H1 (cell line): Measurements from ENCODE around the gene JAG1. TPM values are rescaled to one million over a fixed set of nuclear protein-coding genes. Genes with fewer than 3 reads are reported as not detected.

Experiments
- CTCF ChIA-PET: fragments of 300-600 bp; sonication (Branson Sonifier 250); formaldehyde crosslinking; loops from one replicate; lab custom pipeline; 2021; ENCODE audit not compliant: partially characterized antibody; lab: Charles Lee
- POLR2A ChIA-PET: fragments of 300-600 bp; sonication (Branson Sonifier 250); formaldehyde crosslinking; loops from one replicate; lab custom pipeline; 2021; ENCODE audit warnings: inconsistent platforms; ENCODE audit not compliant: partially characterized antibody; lab: Charles Lee
- DNase-seq, 2 experiments: peaks; one replicate each; pipeline versions ENCODE4 v3.0.0 to v3.0.0-alpha.2; 2010 to 2022; ENCODE audit warnings: low spot score in 2 of 2, low read depth in 1 of 2, mixed read lengths in 1 of 2
- FAIRE-seq: peaks from 2 replicates; lab custom pipeline; 2011; peaks lifted over from hg19 to GRCh38; lab: Jason Lieb, UNC
- H2AFZ ChIP-seq: 2 replicates; pipeline ENCODE4 v1.8.1; 2012; ENCODE audit warnings: low read length, inconsistent platforms
- H2AK5ac ChIP-seq: 2 replicates; pipeline ENCODE4 v1.6.1; 2013; ENCODE audit warnings: low read depth, low read length
- H2BK120ac ChIP-seq: replicated peaks from 2 replicates; pipeline ENCODE3; 2013; ENCODE audit warnings: low read depth, low read length, inconsistent platforms
- H2BK12ac ChIP-seq: 2 replicates; pipeline ENCODE4 v1.6.1; 2013; ENCODE audit warnings: low read depth, low read length
- H2BK15ac ChIP-seq: 2 replicates; pipeline ENCODE4 v1.6.1; 2013; ENCODE audit warnings: low read length
- H2BK20ac ChIP-seq: 2 replicates; pipeline ENCODE4 v1.6.1; 2013; ENCODE audit warnings: low read length
- H2BK5ac ChIP-seq: 2 replicates; pipeline ENCODE4 v1.6.1; 2013; ENCODE audit warnings: low read depth, low read length
- H3K14ac ChIP-seq: 2 replicates; pipeline ENCODE4 v1.6.1; 2013; ENCODE audit warnings: inconsistent platforms; ENCODE audit not compliant: insufficient read length
- H3K18ac ChIP-seq: 2 replicates; pipeline ENCODE4 v1.6.1; 2013; ENCODE audit warnings: low read length; ENCODE audit errors: extremely low read depth
- H3K23ac ChIP-seq: 2 replicates; pipeline ENCODE4 v1.6.1; 2013; ENCODE audit warnings: inconsistent platforms; ENCODE audit not compliant: insufficient read length
- H3K23me2 ChIP-seq: 2 replicates; pipeline ENCODE4 v1.6.1; 2013; ENCODE audit warnings: low read depth, low read length
- H3K27ac ChIP-seq: 2 replicates; pipeline ENCODE4 v1.6.1; 2011; ENCODE audit warnings: low read depth, low read length, inconsistent platforms
- H3K27me3 ChIP-seq, 4 experiments: replicated peaks in 1 of 4; 1 replicate in 1 of 4; 2 replicates in 3 of 4; pipeline versions ENCODE4 v1.6.1 to v1.8.1; 2011 to 2013; ENCODE audit warnings: low read length in 3 of 4, mild to moderate bottlenecking in 3 of 4, inconsistent platforms in 2 of 4, mixed read lengths in 2 of 4, moderate library complexity in 1 of 4; ENCODE audit not compliant: control insufficient read depth in 3 of 4, insufficient read depth in 3 of 4; ENCODE audit errors: extremely low read depth in 1 of 4
- H3K36me3 ChIP-seq, 4 experiments: 2 replicates each; pipeline versions ENCODE4 v1.6.1 to v1.8.1; 2011 to 2013; ENCODE audit warnings: mild to moderate bottlenecking in 4 of 4, low read length in 3 of 4, moderate library complexity in 2 of 4, control low read depth in 1 of 4, inconsistent platforms in 1 of 4; ENCODE audit not compliant: insufficient read depth in 4 of 4, control insufficient read depth in 2 of 4
- H3K4ac ChIP-seq: replicated peaks from 2 replicates; pipeline ENCODE3; 2013; ENCODE audit warnings: low read length, low read depth, mixed read lengths, inconsistent platforms; ENCODE audit not compliant: insufficient read length
- H3K4me1 ChIP-seq, 4 experiments: replicated peaks in 1 of 4; 1 replicate in 1 of 4; 2 replicates in 3 of 4; pipeline versions ENCODE4 v1.6.1 to v1.8.1; 2011 to 2013; ENCODE audit warnings: low read length in 3 of 4, inconsistent platforms in 2 of 4, mixed read lengths in 1 of 4; ENCODE audit not compliant: insufficient read depth in 4 of 4, control insufficient read depth in 3 of 4
- H3K4me2 ChIP-seq, 2 experiments: 2 replicates each; pipeline versions ENCODE4 v1.6.1 to v1.8.1; 2011 to 2013; ENCODE audit warnings: low read depth in 2 of 2, low read length in 2 of 2, control low read depth in 1 of 2, inconsistent platforms in 1 of 2, mild to moderate bottlenecking in 1 of 2; ENCODE audit not compliant: insufficient read depth in 1 of 2
- H3K4me3 ChIP-seq, 4 experiments: fragments of 200-600, 300-600 bp in 1 of 4; sonication (generic), shearing (Covaris generic), sonication (Bioruptor Twin) in 1 of 4; 2 replicates each; pipeline versions ENCODE4 v1.5.1 to v1.8.1; 2011 to 2016; ENCODE audit warnings: low read length in 4 of 4, low read depth in 3 of 4, control low read depth in 2 of 4, inconsistent platforms in 2 of 4, mild to moderate bottlenecking in 2 of 4, mixed read lengths in 1 of 4, moderate library complexity in 1 of 4; ENCODE audit not compliant: insufficient read depth in 2 of 4; ENCODE audit errors: extremely low read depth in 1 of 4
- H3K56ac ChIP-seq: replicated peaks from 2 replicates; pipeline ENCODE3; 2013; ENCODE audit warnings: low read depth, mild to moderate bottlenecking, mixed read lengths, low read length, inconsistent platforms; ENCODE audit not compliant: insufficient read length
- H3K79me1 ChIP-seq: 2 replicates; pipeline ENCODE4 v1.6.1; 2013; ENCODE audit warnings: low read depth, low read length, control low read depth
- H3K79me2 ChIP-seq, 2 experiments: 2 replicates each; pipeline versions ENCODE4 v1.6.1 to v1.8.1; 2012 to 2013; ENCODE audit warnings: low read length in 2 of 2, mild to moderate bottlenecking in 2 of 2, inconsistent platforms in 1 of 2; ENCODE audit not compliant: insufficient read depth in 2 of 2, control insufficient read depth in 1 of 2
- H3K9ac ChIP-seq, 4 experiments: replicated peaks in 1 of 4; 1 replicate in 1 of 4; 2 replicates in 3 of 4; pipeline versions ENCODE4 v1.6.1 to v1.8.1; 2011 to 2013; ENCODE audit warnings: low read depth in 3 of 4, low read length in 3 of 4, control low read depth in 2 of 4, mild to moderate bottlenecking in 2 of 4, moderate library complexity in 2 of 4, inconsistent platforms in 1 of 4; ENCODE audit errors: extremely low read depth in 1 of 4
- H3K9me3 ChIP-seq, 2 experiments: 2 replicates each; pipeline versions ENCODE4 v1.6.1 to v1.8.1; 2012 to 2013; ENCODE audit warnings: mild to moderate bottlenecking in 2 of 2, moderate library complexity in 2 of 2, control low read depth in 1 of 2, inconsistent platforms in 1 of 2, low read depth in 1 of 2, low read length in 1 of 2, mixed read lengths in 1 of 2; ENCODE audit not compliant: insufficient read depth in 2 of 2
- H4K20me1 ChIP-seq, 2 experiments: replicated peaks in 1 of 2; 2 replicates each; pipeline versions ENCODE3 to v1.8.1; 2011 to 2013; ENCODE audit warnings: inconsistent platforms in 2 of 2, low read length in 2 of 2, mild to moderate bottlenecking in 1 of 2; ENCODE audit not compliant: insufficient read depth in 2 of 2, control insufficient read depth in 1 of 2
- H4K5ac ChIP-seq: 2 replicates; pipeline ENCODE4 v1.6.1; 2013; ENCODE audit warnings: low read length, low read depth, mixed read lengths, inconsistent platforms; ENCODE audit not compliant: insufficient read length
- H4K8ac ChIP-seq: 2 replicates; pipeline ENCODE4 v1.8.0; 2013; ENCODE audit warnings: mild to moderate bottlenecking, moderate library complexity, low read length, inconsistent platforms; ENCODE audit not compliant: insufficient read depth; ENCODE audit errors: extremely low read depth
- H4K91ac ChIP-seq: replicated peaks from 2 replicates; pipeline ENCODE3; 2013; ENCODE audit warnings: low read length, mixed read lengths, inconsistent platforms; ENCODE audit not compliant: insufficient read length
- CBX8 ChIP-seq: fragments of 300-800, 300-1000 bp; sonication (generic); IDR thresholded peaks from 2 replicates; pipeline ENCODE4 v1.7.1; 2016; ENCODE audit warnings: low read depth, low read length, borderline replicate concordance
- CEBPB ChIP-seq: IDR thresholded peaks from 2 replicates; pipeline ENCODE4 v1.6.1; 2012; ENCODE audit warnings: low read depth, low read length
- EGR1 ChIP-seq: IDR thresholded peaks from 2 replicates; pipeline ENCODE4 v1.6.1; 2011; ENCODE audit warnings: low read depth, low read length, borderline replicate concordance
- FOSL1 ChIP-seq: IDR thresholded peaks from 2 replicates; pipeline ENCODE4 v1.6.1; 2011; ENCODE audit warnings: mild to moderate bottlenecking, low read depth, low read length, moderate library complexity; ENCODE audit not compliant: insufficient read depth
- MAFK ChIP-seq: IDR thresholded peaks from 2 replicates; pipeline ENCODE4 v1.6.1; 2012; ENCODE audit warnings: low read depth, mild to moderate bottlenecking, improper control_type of control experiment, low read length
- PHF8 ChIP-seq: fragments of 200-600 bp; sonication (generic); conservative IDR thresholded peaks from 2 replicates; pipeline ENCODE4 v1.7.1; 2012; ENCODE audit warnings: low read depth, mild to moderate bottlenecking, inconsistent platforms, low read length, moderate library complexity
- POU5F1 ChIP-seq: IDR thresholded peaks from 2 replicates; pipeline ENCODE4 v1.6.1; 2011; ENCODE audit warnings: low read depth, mild to moderate bottlenecking, low read length, moderate library complexity
- RFX5 ChIP-seq: IDR thresholded peaks from 2 replicates; pipeline ENCODE4 v1.6.1; 2011; ENCODE audit warnings: low read depth, low read length, improper control_type of control experiment, borderline replicate concordance
- RXRA ChIP-seq: IDR thresholded peaks from 2 replicates; pipeline ENCODE4 v1.6.1; 2011; ENCODE audit warnings: low read depth, mild to moderate bottlenecking, low read length, moderate library complexity; ENCODE audit not compliant: insufficient read depth
- SP2 ChIP-seq: IDR thresholded peaks from 2 replicates; pipeline ENCODE4 v1.6.1; 2012; ENCODE audit warnings: mild to moderate bottlenecking, low read length, inconsistent platforms
- SRF ChIP-seq: IDR thresholded peaks from 2 replicates; pipeline ENCODE4 v1.6.1; 2011; ENCODE audit warnings: mild to moderate bottlenecking, low read depth, low read length, moderate library complexity
- TBP ChIP-seq: IDR thresholded peaks from 2 replicates; pipeline ENCODE4 v1.6.1; 2011; ENCODE audit warnings: low read depth, low read length, improper control_type of control experiment
- USF2 ChIP-seq: IDR thresholded peaks from 2 replicates; pipeline ENCODE4 v1.6.1; 2011; ENCODE audit warnings: low read length, improper control_type of control experiment
- YY1 ChIP-seq: IDR thresholded peaks from 2 replicates; pipeline ENCODE4 v1.6.1; 2011; ENCODE audit warnings: low read depth, mild to moderate bottlenecking, low read length
- WGBS, 2 experiments: shearing (Covaris generic) in 1 of 2; methylation state at CpG; one replicate each; pipeline versions ENCODE4 v1.1.6 to v1.1.7; 2013 to 2015; ENCODE audit warnings: low lambda C conversion rate in 2 of 2, mixed read lengths in 2 of 2, inconsistent platforms in 1 of 2, low coverage in 1 of 2, missing lambda C conversion rate in 1 of 2; ENCODE audit not compliant: insufficient replicate concordance in 2 of 2, insufficient coverage in 1 of 2, insufficient read length in 1 of 2; ENCODE audit errors: extremely low coverage in 1 of 2, missing lambda C conversion rate in 1 of 2; 5-methylcytosine and 5-hydroxymethylcytosine counted together
- polyA plus RNA-seq, 7 experiments: library from polyadenylated mRNA; depleted of rRNA in 3 of 7; stranded (reverse) in 5 of 7; unstranded in 2 of 7; fragments of >200 nt in 5 of 7; fragments of 200-250 nt in 2 of 7; gene quantifications; 1 replicate in 5 of 7; 2 replicates in 1 of 7; 4 replicates in 1 of 7; pipeline versions ENCODE4 v1.2.1 to v1.2.3, GENCODE V29; 2011 to 2013; ENCODE audit warnings: missing spikeins in 2 of 7, mixed read lengths in 2 of 7
- total RNA-seq: library from RNA; stranded (reverse); fragmentation: NEBNext Ultra II Directional; extraction: Animal tissue kit (Norgen Biotek cat#: 25700); gene quantifications from 2 replicates; pipeline ENCODE4 v1.2.1, GENCODE V29; 2021

Gene JAG1
- total and polyA plus RNA-seq, 2 of the 8 experiments (the other 6 are each of a cell fraction or from before 2014, with no cell fraction given), result 13.5 to 27.3 TPM

- CTCF ChIA-PET, result interaction anchor here (0.7 to 8.4 kb wide), 3 partner anchors 15 to 544 kb away, joined by 3 to 55 read pairs (median 3); no protein-coding TSS in a partner anchor
- no peak overlapping the region for H3K14ac ChIP-seq
- H2BK15ac ChIP-seq, result no peak overlapping the region
- no peak overlapping the region for H4K91ac ChIP-seq
- no peak overlapping the region for H2AFZ ChIP-seq
- no peak overlapping the region for H3K56ac ChIP-seq
- H2BK5ac ChIP-seq, result no peak overlapping the region
- peaks cover 13 to 35% (median 27%) of the 10 kb centered on the region in 4 experiments for H3K4me1 ChIP-seq
- no peak for FAIRE-seq
- no peak overlapping the region for H2BK120ac ChIP-seq
- no peak overlapping the region for H3K4me3 ChIP-seq
- H3K4ac ChIP-seq, result no peak overlapping the region
- no peak overlapping the region for H3K27ac ChIP-seq
- no peaks in the 10 kb centered on the region for H3K9me3 ChIP-seq
- no peaks in the 10 kb centered on the region for H4K20me1 ChIP-seq
- H3K23me2 ChIP-seq, result no peaks in the 10 kb centered on the region; the same call in 1 of the 2 replicates
- H3K27me3 ChIP-seq, result no peaks in the 10 kb centered on the region; a peak in 1 of 7 replicates
- WGBS, 2 experiments, result 84% methylated on average over 5 of the region's 5 CpGs; no CpG with 5 or more reads in 1 of the 2 experiments
- DNase-seq, result no peak
- no peak overlapping the region for H4K5ac ChIP-seq
- no peak overlapping the region for H2BK12ac ChIP-seq
- POLR2A ChIA-PET, result no interaction called here
- H3K79me2 ChIP-seq, result no peaks in the 10 kb centered on the region
- no peak overlapping the region for H3K9ac ChIP-seq
- H3K36me3 ChIP-seq, result peaks cover 0 to 10% (median 3%) of the 10 kb centered on the region in 4 experiments; a peak in 3 of 8 replicates
- peaks cover 3% of the 10 kb centered on the region for H3K79me1 ChIP-seq
- no peak overlapping the region for H3K23ac ChIP-seq
- H4K8ac ChIP-seq, result no peak overlapping the region
- no peak overlapping the region for H2AK5ac ChIP-seq
- H3K18ac ChIP-seq, result no peak overlapping the region
- H2BK20ac ChIP-seq, result no peak overlapping the region
- H3K4me2 ChIP-seq, result no peak overlapping the region
- TF ChIP-seq MAFK, result no peak
- no peak for TF ChIP-seq PHF8
- no peak for TF ChIP-seq YY1
- TF ChIP-seq SRF, result no peak
- no peak for TF ChIP-seq RFX5
- no peak for TF ChIP-seq POU5F1
- no peak for TF ChIP-seq FOSL1
- TF ChIP-seq CBX8, result no peak
- TF ChIP-seq EGR1, result no peak
- no peak for TF ChIP-seq CEBPB
- no peak for TF ChIP-seq TBP
- no peak for TF ChIP-seq SP2
- TF ChIP-seq RXRA, result no peak
- no peak for TF ChIP-seq USF2
These were observed 39.6 kb downstream of the JAG1 start for GRCh38 chr20:10634211-10634610.
